Stimulated activated CD8-positive, alpha-beta memory T cell treated with anti-CD3 and anti-CD28 coated beads, Interleukin-4, amount 100 ng/mL, for 1 hour (primary cell): ENCODE results near the gene EPC2.
A peak's percentile ranks its signal among the peaks of the same experiment; 100 is the strongest.

Source experiments
- DNase-seq, 2 donors: peaks; one replicate each; pipeline ENCODE4 v3.0.0-alpha.2; 2020; ENCODE audit warnings: low read depth in 2 of 2, low spot score in 1 of 2

EPC2 gene

GRCh38 chr2:148643998-148644882, at the start of gene EPC2:
Gene EPC2, plus strand, starts transcription at chr2:148644751. Its CDS starts 267 bp downstream, at chr2:148645018.
- peak; percentile 68 to 73 for DNase-seq

- DNase-seq: no peak
Measured at GRCh38 chr2:148596018-148596417, 48.5 kb upstream of the EPC2 start.

- DNase-seq: no peak
Measured at GRCh38 chr2:148599109-148599991, 45.2 kb upstream of the EPC2 start.

GRCh38 chr2:148602885-148603561, 41.5 kb upstream of the EPC2 start:
- DNase-seq: no peak

- DNase-seq: no peak
Measured at GRCh38 chr2:148603562-148603920, 41.0 kb upstream of the EPC2 start.

GRCh38 chr2:148604927-148605326, 39.6 kb upstream of the EPC2 start:
- DNase-seq: no peak

GRCh38 chr2:148607566-148607965, 37.0 kb upstream of the EPC2 start:
- DNase-seq: no peak

- DNase-seq: no peak
Measured at GRCh38 chr2:148613231-148614013, 31.1 kb upstream of the EPC2 start.

- no peak for DNase-seq
Measured at GRCh38 chr2:148614014-148614321, 30.6 kb upstream of the EPC2 start.

GRCh38 chr2:148614322-148615049, 30.1 kb upstream of the EPC2 start:
- DNase-seq: no peak

- no peak for DNase-seq
Measured at GRCh38 chr2:148615381-148615841, 29.1 kb upstream of the EPC2 start.

- no peak for DNase-seq
Measured at GRCh38 chr2:148616662-148617061, 27.9 kb upstream of the EPC2 start.

GRCh38 chr2:148617219-148617618, 27.3 kb upstream of the EPC2 start:
- no peak for DNase-seq

GRCh38 chr2:148619560-148620195, 24.9 kb upstream of the EPC2 start:
- no peak for DNase-seq

- DNase-seq: no peak
Measured at GRCh38 chr2:148622366-148622765, 22.2 kb upstream of the EPC2 start.

- no peak for DNase-seq
Measured at GRCh38 chr2:148623086-148623485, 21.5 kb upstream of the EPC2 start.

GRCh38 chr2:148627224-148627623, 17.3 kb upstream of the EPC2 start:
- DNase-seq: no peak

GRCh38 chr2:148634749-148635148, 9.8 kb upstream of the EPC2 start:
- no peak for DNase-seq

- DNase-seq: no peak
Measured at GRCh38 chr2:148638543-148638942, 6.0 kb upstream of the EPC2 start.

- DNase-seq: no peak
Measured at GRCh38 chr2:148640767-148641166, 3.8 kb upstream of the EPC2 start.
